HEK293 (cell line): ENCODE data around the gene NRROS.

Experiments used
- CTCF ChIA-PET: fragments of 350-600 bp; formaldehyde crosslinking; extraction: SDS; loops from one replicate; lab custom pipeline; 2021; ENCODE audit warnings: antibody characterized with exemption; lab: Yijun Ruan, JAX
- POLR2A ChIA-PET: fragments of 300-600 bp; formaldehyde crosslinking; extraction: SDS; loops from one replicate; lab custom pipeline; 2020; ENCODE audit warnings: antibody characterized with exemption, inconsistent platforms; lab: Yijun Ruan, JAX
- H3K27ac ChIP-seq: fragments of 200-500 bp; sonication (Bioruptor generic); 2 replicates; pipeline ENCODE4 v1.5.1; 2014; ENCODE audit warnings: low read depth, low read length, control low read depth, inconsistent platforms; ENCODE audit errors: extremely low read depth
- H3K36me3 ChIP-seq, 2 experiments: fragments of 200-500 bp in 1 of 2; sonication (Bioruptor generic) in 1 of 2; 1 replicate in 1 of 2; 2 replicates in 1 of 2; pipeline ENCODE4 v1.5.1; 2014 to 2017; ENCODE audit warnings: inconsistent platforms in 2 of 2, low read length in 2 of 2; ENCODE audit not compliant: control insufficient read depth in 2 of 2, insufficient read depth in 1 of 2
- H3K4me1 ChIP-seq: fragments of 200-500 bp; sonication (Bioruptor generic); 2 replicates; pipeline ENCODE4 v1.5.1; 2014; ENCODE audit warnings: mild to moderate bottlenecking, low read length, inconsistent platforms; ENCODE audit not compliant: control insufficient read depth, insufficient read depth
- H3K4me3 ChIP-seq: 2 replicates; pipeline ENCODE4 v1.5.1; 2011; ENCODE audit warnings: low read depth, mild to moderate bottlenecking, control low read depth, low read length, moderate library complexity
- H3K9me3 ChIP-seq: fragments of 200-500 bp; sonication (Bioruptor generic); 2 replicates; pipeline ENCODE4 v1.5.1; 2014; ENCODE audit warnings: low read depth, low read length, inconsistent platforms; ENCODE audit not compliant: control insufficient read depth, insufficient read depth
- CTCF ChIP-seq: fragments of 450-650 bp; formaldehyde crosslinking; IDR thresholded peaks from 2 replicates; pipeline ENCODE4 v1.5.1; 2016; ENCODE audit warnings: missing biosample characterization, missing genetic modification characterization
- OVOL3 ChIP-seq: fragments of 450-650 bp; formaldehyde crosslinking; IDR thresholded peaks from 2 replicates; pipeline ENCODE4 v1.5.1; 2016; ENCODE audit warnings: missing biosample characterization, missing genetic modification characterization
- TSHZ1 ChIP-seq: fragments of 450-650 bp; formaldehyde crosslinking; IDR thresholded peaks from 2 replicates; pipeline ENCODE4 v1.5.1; 2016; ENCODE audit warnings: missing biosample characterization, missing genetic modification characterization, borderline replicate concordance
- ZBTB1 ChIP-seq: fragments of 450-650 bp; formaldehyde crosslinking; IDR thresholded peaks from 2 replicates; pipeline ENCODE4 v1.5.1; 2016; ENCODE audit warnings: missing biosample characterization, missing genetic modification characterization
- ZBTB17 ChIP-seq: fragments of 450-650 bp; formaldehyde crosslinking; IDR thresholded peaks from 2 replicates; pipeline ENCODE4 v1.5.1; 2016; ENCODE audit warnings: missing biosample characterization, missing genetic modification characterization
- ZBTB21 ChIP-seq: fragments of 450-650 bp; formaldehyde crosslinking; IDR thresholded peaks from 2 replicates; pipeline ENCODE4 v1.5.1; 2017; ENCODE audit warnings: missing biosample characterization, missing genetic modification characterization
- ZBTB7A ChIP-seq: fragments of 450-650 bp; formaldehyde crosslinking; IDR thresholded peaks from 2 replicates; pipeline ENCODE4 v1.5.1; 2016; ENCODE audit warnings: low read depth, missing biosample characterization, missing genetic modification characterization
- ZNF138 ChIP-seq: fragments of 450-650 bp; formaldehyde crosslinking; IDR thresholded peaks from 2 replicates; pipeline ENCODE4 v1.5.1; 2016; ENCODE audit warnings: missing biosample characterization, missing genetic modification characterization, borderline replicate concordance
- ZNF211 ChIP-seq: fragments of 450-650 bp; formaldehyde crosslinking; IDR thresholded peaks from 2 replicates; pipeline ENCODE4 v1.5.1; 2016; ENCODE audit warnings: low read depth, missing biosample characterization, missing genetic modification characterization
- ZNF280C ChIP-seq: fragments of 450-650 bp; formaldehyde crosslinking; IDR thresholded peaks from 2 replicates; pipeline ENCODE4 v1.5.1; 2016; ENCODE audit warnings: missing biosample characterization, missing genetic modification characterization
- ZNF292 ChIP-seq: fragments of 450-650 bp; formaldehyde crosslinking; IDR thresholded peaks from 2 replicates; pipeline ENCODE4 v1.5.1; 2016; ENCODE audit warnings: low read depth, missing biosample characterization, missing genetic modification characterization, borderline replicate concordance
- ZNF398 ChIP-seq: fragments of 450-650 bp; formaldehyde crosslinking; IDR thresholded peaks from 2 replicates; pipeline ENCODE4 v1.5.1; 2017; ENCODE audit warnings: missing biosample characterization, missing genetic modification characterization
- ZNF501 ChIP-seq: fragments of 450-650 bp; formaldehyde crosslinking; IDR thresholded peaks from 2 replicates; pipeline ENCODE4 v1.5.1; 2016; ENCODE audit warnings: missing biosample characterization, missing genetic modification characterization
- ZNF514 ChIP-seq: fragments of 450-650 bp; formaldehyde crosslinking; IDR thresholded peaks from 2 replicates; pipeline ENCODE4 v1.5.1; 2016; ENCODE audit warnings: missing biosample characterization, missing genetic modification characterization
- ZNF549 ChIP-seq: fragments of 450-650 bp; IDR thresholded peaks from 2 replicates; pipeline ENCODE4 v1.5.1; 2018; ENCODE audit warnings: missing biosample characterization, missing genetic modification characterization, mild to moderate bottlenecking, inconsistent platforms, moderate library complexity
- ZNF560 ChIP-seq: fragments of 450-650 bp; formaldehyde crosslinking; IDR thresholded peaks from 2 replicates; pipeline ENCODE4 v1.5.1; 2017; ENCODE audit warnings: missing biosample characterization, missing genetic modification characterization, borderline replicate concordance
- ZNF621 ChIP-seq: fragments of 450-650 bp; formaldehyde crosslinking; IDR thresholded peaks from 2 replicates; pipeline ENCODE4 v1.5.1; 2017; ENCODE audit warnings: missing biosample characterization, missing genetic modification characterization
- ZNF626 ChIP-seq: fragments of 450-650 bp; sonication (Bioruptor Pico); formaldehyde crosslinking; IDR thresholded peaks from 2 replicates; pipeline ENCODE4 v1.5.1; 2018; ENCODE audit warnings: missing biosample characterization, missing genetic modification characterization, inconsistent platforms
- ZNF692 ChIP-seq: fragments of 450-650 bp; formaldehyde crosslinking; IDR thresholded peaks from 2 replicates; pipeline ENCODE4 v1.5.1; 2016; ENCODE audit warnings: missing biosample characterization, missing genetic modification characterization
- ZNF701 ChIP-seq: fragments of 450-650 bp; formaldehyde crosslinking; IDR thresholded peaks from 2 replicates; pipeline ENCODE4 v1.5.1; 2016; ENCODE audit warnings: missing biosample characterization, missing genetic modification characterization
- ZSCAN30 ChIP-seq: fragments of 450-650 bp; IDR thresholded peaks from 2 replicates; pipeline ENCODE4 v1.5.1; 2018; ENCODE audit warnings: missing biosample characterization, mild to moderate bottlenecking, missing genetic modification characterization, moderate library complexity

The NRROS gene

GRCh38 chr3:196706327-196706726 is 66.8 kb downstream of the NRROS start:
- no peak overlapping the region for H3K27ac ChIP-seq
- H3K4me3 ChIP-seq, result no peak overlapping the region
- no peak for TF ChIP-seq ZNF514
- no peak for TF ChIP-seq ZNF701
- TF ChIP-seq ZNF621, result no peak
- no peak for TF ChIP-seq CTCF (tag by site-specific recombination)
- no peak for TF ChIP-seq ZBTB21 (tag by site-specific recombination)
- TF ChIP-seq ZBTB1 (tag by site-specific recombination), result no peak
- TF ChIP-seq ZNF549 (tag by site-specific recombination), result no peak
- TF ChIP-seq OVOL3 (tag by site-specific recombination), result no peak
- no peaks in the 10 kb centered on the region for H3K36me3 ChIP-seq
- H3K9me3 ChIP-seq, result no peaks in the 10 kb centered on the region
- H3K4me1 ChIP-seq, result 0 out of 2 replicates have a peak, but pooled peaks cover 6% of the 10 kb centered on the region
- ChIA-PET POLR2A (no interaction called here), CTCF (no interaction called here)

GRCh38 chr3:196706731-196707130 is 67.2 kb downstream of the NRROS start:
- CTCF ChIA-PET, result interaction anchor here (1.2 kb wide), 1 partner anchor 10 kb away, joined by 4 read pairs; no protein-coding TSS in a partner anchor
- no peaks in the 10 kb centered on the region for H3K9me3 ChIP-seq
- no peaks in the 10 kb centered on the region for H3K36me3 ChIP-seq
- no peak for TF ChIP-seq ZNF501 (tag by site-specific recombination)
- no peak for TF ChIP-seq ZNF292 (tag by site-specific recombination)
- no peak for TF ChIP-seq ZNF692 (tag by site-specific recombination)
- TF ChIP-seq ZNF211 (tag by site-specific recombination), result no peak
- no peak for TF ChIP-seq ZNF626 (tag by site-specific recombination)
- TF ChIP-seq ZNF560 (tag by site-specific recombination), result no peak
- no peak for TF ChIP-seq ZSCAN30 (tag by site-specific recombination)
- TF ChIP-seq ZNF138 (tag by site-specific recombination), result no peak
- no peak for TF ChIP-seq TSHZ1 (tag by site-specific recombination)
- TF ChIP-seq ZBTB17 (tag by site-specific recombination), result no peak
- no peak for TF ChIP-seq ZBTB7A
- no peak for TF ChIP-seq ZNF398 (tag by site-specific recombination)
- no peak for TF ChIP-seq ZNF280C (tag by site-specific recombination)
- TF ChIP-seq, all 188 proteins: peak for 0
- 0 out of 2 replicates have a peak, but pooled peaks cover 6% of the 10 kb centered on the region for H3K4me1 ChIP-seq
- H3K4me3 ChIP-seq, result no peak overlapping the region
- H3K27ac ChIP-seq, result no peak overlapping the region
- POLR2A ChIA-PET, result no interaction called here
